HG03135 (cell line): ENCODE results near the gene OSBP2.
"Not testable (repeated sequence)": the region's sequence is repeated elsewhere in the genome, so short reads cannot be mapped to it uniquely, and the experiment has no call there.

ENCODE experiments used
- ATAC-seq: cut with Tn5 transposase; IDR thresholded peaks from one replicate; pipeline ENCODE4 v1.9.1; 2021; ENCODE audit warnings: mild to moderate bottlenecking, moderate library complexity; ENCODE audit not compliant: unreplicated experiment

Gene OSBP2

DNA sequence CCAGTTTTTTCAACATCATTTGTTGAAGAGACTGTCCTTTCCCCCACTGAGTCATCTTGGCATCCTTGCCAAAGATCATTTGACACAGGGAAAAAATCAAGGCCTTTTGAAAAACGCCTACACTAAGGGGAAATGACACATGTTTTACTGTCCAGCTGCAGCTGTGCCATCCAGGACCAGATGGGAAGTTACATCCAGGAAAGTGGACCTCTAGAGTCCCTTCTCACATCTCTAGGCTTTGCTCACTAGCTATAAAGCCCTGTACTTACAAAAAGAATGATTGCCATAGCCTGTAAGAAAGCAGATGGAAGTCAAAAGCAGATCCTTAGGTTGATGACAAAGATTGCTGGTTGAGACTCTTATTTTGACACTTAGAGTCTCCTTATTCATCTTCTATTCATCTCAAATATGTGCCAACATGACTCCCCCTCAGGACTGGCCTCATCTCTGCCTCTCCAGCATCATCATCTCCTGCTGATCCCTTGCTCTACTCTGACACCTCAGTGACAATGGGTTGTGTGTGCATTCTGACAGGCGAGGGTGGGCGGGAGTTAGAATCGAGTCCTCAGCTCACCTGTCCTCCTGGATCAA is 22.8 kb downstream of the OSBP2 start:
- no peak for ATAC-seq

- ATAC-seq: no peak
Measured at GRCh38 chr22:30717952-30718351, 23.3 kb downstream of the OSBP2 start.

- no peak for ATAC-seq
Measured at GRCh38 chr22:30718491-30718890, 23.8 kb downstream of the OSBP2 start.

GRCh38 chr22:30718938-30719337 is 24.3 kb downstream of the OSBP2 start:
- ATAC-seq: no peak

DNA sequence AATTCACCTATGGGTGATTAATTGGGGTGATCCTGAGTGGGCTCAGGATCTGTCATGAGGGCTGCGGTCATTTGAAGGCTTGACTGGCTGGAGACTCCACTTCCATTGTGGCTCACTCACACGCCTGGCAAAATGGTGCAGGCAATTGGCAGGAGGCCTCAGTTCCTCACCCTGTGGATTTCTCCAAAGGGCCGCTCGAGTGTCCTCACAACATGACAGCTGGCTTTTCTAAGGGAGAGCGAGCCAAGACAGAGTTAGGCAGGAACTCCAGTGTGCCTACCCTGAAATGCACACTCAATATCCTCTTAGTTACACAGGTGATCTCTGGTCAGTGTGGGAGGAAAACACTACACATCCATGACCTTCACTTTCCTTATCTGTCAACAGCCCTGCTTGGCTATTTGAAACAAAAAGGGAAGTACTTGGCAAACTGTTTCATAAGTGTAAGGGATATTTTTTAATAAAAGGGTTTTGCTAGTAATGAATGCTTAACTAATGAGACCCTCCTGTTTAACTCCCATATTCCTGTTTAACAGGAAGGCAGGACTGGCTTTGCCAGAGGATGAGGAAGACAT is 25.7 kb downstream of the OSBP2 start:
- no peak for ATAC-seq

GRCh38 chr22:30721741-30722140 is 27.1 kb downstream of the OSBP2 start:
- ATAC-seq: no peak

- ATAC-seq: no peak
Measured at GRCh38 chr22:30728826-30729225, 34.2 kb downstream of the OSBP2 start.

- ATAC-seq: no peak
Measured at GRCh38 chr22:30731658-30732057, 37.0 kb downstream of the OSBP2 start.

- ATAC-seq: no peak
Measured at GRCh38 chr22:30732426-30732825, 37.8 kb downstream of the OSBP2 start.

- no peak for ATAC-seq
Measured at GRCh38 chr22:30733181-30733631, 38.5 kb downstream of the OSBP2 start.

- not testable (repeated sequence) for ATAC-seq
Measured at GRCh38 chr22:30740007-30740406, 45.3 kb downstream of the OSBP2 start.

DNA sequence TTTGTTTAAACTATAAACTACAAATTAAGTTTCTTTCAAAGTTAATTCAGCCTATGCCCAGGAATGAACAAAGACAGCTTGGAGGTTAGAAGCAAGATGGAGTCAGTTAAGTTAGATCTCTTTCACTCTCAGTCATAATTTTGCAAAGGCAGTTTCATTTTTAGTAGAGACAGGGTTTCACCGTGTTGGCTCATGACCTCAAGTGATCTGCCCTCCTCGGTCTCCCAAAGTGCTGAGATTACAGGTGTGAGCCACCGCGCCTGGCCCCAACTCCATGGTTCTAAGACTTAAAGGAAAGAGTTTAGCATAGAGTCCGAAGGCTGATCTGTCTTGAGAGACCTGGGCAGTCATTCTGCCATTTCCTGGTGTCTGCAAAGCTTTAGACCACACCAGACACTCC is 45.8 kb downstream of the OSBP2 start:
- not testable (repeated sequence) for ATAC-seq

- no peak for ATAC-seq
Measured at GRCh38 chr22:30742291-30743256, 47.9 kb downstream of the OSBP2 start.

- no peak for ATAC-seq
Measured at GRCh38 chr22:30743257-30744020, 48.8 kb downstream of the OSBP2 start.

DNA sequence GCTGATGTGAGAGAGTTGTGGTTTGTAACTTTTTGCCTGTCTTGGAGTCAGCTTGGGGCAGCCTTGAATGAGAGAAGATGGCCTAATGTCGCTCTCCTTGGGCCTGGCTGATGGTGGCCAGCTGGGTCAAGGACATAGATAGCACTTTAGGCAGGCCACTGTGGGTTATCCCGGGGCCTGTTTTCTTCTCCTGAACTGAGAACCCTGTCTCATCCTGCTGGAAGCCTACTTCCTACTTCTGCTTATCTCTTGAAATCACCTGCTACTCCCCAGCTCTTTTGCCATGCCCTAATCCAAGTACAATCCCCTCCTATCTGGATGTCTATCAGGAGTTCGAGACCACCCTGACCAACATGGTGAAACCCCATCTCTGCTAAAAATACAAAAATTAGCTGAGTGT is 49.5 kb downstream of the OSBP2 start:
- ATAC-seq: no peak

- ATAC-seq: no peak
Measured at GRCh38 chr22:30747493-30747892, 52.8 kb downstream of the OSBP2 start.

- no peak for ATAC-seq
Measured at GRCh38 chr22:30749272-30749671, 54.6 kb downstream of the OSBP2 start.

DNA sequence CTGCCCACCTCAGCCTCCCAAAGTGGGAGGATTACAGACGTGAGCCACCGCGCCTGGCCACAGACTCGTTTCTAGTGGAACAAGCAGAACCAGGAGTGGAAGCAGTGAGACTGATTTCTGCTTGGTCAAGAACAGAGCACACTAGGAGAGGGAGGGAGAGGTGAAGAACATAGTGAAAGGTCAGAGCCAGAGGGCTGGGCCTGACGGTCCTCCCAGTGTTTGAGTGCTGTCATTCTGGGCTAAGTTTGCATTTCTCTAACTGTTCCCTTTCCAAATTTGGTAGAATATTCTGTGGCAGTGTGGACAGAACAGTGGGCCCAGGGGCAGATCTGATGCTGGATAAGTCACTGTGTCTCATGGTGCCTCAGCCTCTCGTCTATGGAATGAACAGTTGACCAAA is 55.2 kb downstream of the OSBP2 start:
- no peak for ATAC-seq

DNA sequence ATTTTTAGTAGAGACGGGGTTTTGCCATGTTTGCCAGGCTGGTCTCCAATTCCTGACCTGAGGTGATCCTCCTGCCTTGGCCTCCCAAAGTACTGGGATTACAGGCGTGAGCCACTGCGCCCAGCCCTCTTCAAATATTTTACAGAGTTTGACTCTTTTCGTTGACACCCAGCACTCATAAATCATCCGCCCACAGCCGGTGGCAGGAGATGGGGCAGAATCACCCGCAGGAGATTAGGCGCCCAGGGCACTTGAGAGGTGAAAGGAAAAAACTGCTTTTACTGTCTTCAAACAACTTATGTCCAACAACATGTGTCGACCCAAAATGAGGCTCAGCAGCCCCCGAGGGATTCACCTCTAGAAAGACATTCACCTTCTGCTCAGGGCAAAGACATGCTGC is 56.9 kb downstream of the OSBP2 start:
- ATAC-seq: no peak

GRCh38 chr22:30752771-30753170 is 58.1 kb downstream of the OSBP2 start:
- no peak for ATAC-seq

DNA sequence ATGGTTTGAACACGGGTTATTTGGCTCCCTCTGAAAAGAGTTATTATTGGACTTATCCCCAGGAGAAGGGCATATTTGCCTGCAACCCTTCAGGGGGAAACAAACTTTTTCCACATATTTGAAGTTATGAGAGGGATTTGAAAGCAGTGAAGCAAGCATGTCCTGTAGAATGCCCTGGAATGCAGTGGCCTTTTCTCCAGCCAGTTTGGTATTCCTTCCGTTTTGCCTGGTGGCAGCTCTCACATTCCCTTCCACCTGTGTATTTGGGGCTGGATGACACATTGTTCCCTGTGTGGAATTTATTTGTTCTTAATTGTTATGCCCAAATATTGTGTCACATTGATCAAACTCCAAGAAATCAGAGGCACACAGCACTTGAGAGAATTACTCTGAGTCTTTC is 59.0 kb downstream of the OSBP2 start:
- ATAC-seq: no peak
